Adrenal gland (tissue), 5 donors: Measurements from ENCODE around the gene NLRP4.

Source experiments
- POLR2A ChIP-seq, 2 donors: fragments of 450-650 bp; IDR thresholded peaks; one replicate each; pipeline ENCODE4 v1.6.1; 2017; ENCODE audit warnings: antibody characterized with exemption in 2 of 2, mild to moderate bottlenecking in 2 of 2, moderate library complexity in 1 of 2
- TF ChIP-seq, protein P1 (sequence below), 6 experiments: fragments of 450-650 bp in 4 of 6; fragments of 200-600 bp in 2 of 6; sonication (generic) in 1 of 6; IDR thresholded peaks; 1 replicate in 5 of 6; 2 replicates in 1 of 6; pipeline versions ENCODE4 v1.5.1 to v1.8.0; 2016 to 2021; ENCODE audit warnings: antibody characterized with exemption in 6 of 6, mild to moderate bottlenecking in 2 of 6, moderate library complexity in 1 of 6
- donor health status: DM: no; HTN: no; CAD: no.

DNA sequence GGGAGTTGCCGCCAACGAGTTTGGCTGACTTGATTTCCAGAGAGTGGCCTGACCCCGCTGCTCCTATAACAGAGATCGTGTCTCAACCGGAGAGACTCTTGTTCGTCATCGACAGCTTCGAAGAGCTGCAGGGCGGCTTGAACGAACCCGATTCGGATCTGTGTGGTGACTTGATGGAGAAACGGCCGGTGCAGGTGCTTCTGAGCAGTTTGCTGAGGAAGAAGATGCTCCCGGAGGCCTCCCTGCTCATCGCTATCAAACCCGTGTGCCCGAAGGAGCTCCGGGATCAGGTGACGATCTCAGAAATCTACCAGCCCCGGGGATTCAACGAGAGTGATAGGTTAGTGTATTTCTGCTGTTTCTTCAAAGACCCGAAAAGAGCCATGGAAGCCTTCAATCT is 21.6 kb downstream of the NLRP4 start:
- TF ChIP-seq, protein P1, sequence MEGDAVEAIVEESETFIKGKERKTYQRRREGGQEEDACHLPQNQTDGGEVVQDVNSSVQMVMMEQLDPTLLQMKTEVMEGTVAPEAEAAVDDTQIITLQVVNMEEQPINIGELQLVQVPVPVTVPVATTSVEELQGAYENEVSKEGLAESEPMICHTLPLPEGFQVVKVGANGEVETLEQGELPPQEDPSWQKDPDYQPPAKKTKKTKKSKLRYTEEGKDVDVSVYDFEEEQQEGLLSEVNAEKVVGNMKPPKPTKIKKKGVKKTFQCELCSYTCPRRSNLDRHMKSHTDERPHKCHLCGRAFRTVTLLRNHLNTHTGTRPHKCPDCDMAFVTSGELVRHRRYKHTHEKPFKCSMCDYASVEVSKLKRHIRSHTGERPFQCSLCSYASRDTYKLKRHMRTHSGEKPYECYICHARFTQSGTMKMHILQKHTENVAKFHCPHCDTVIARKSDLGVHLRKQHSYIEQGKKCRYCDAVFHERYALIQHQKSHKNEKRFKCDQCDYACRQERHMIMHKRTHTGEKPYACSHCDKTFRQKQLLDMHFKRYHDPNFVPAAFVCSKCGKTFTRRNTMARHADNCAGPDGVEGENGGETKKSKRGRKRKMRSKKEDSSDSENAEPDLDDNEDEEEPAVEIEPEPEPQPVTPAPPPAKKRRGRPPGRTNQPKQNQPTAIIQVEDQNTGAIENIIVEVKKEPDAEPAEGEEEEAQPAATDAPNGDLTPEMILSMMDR (IDR thresholded peaks at IDR 0.05): no peak
- no peak for TF ChIP-seq POLR2A (IDR thresholded peaks at IDR 0.05)
